ENCODE results near the gene LMF2.

DNA sequence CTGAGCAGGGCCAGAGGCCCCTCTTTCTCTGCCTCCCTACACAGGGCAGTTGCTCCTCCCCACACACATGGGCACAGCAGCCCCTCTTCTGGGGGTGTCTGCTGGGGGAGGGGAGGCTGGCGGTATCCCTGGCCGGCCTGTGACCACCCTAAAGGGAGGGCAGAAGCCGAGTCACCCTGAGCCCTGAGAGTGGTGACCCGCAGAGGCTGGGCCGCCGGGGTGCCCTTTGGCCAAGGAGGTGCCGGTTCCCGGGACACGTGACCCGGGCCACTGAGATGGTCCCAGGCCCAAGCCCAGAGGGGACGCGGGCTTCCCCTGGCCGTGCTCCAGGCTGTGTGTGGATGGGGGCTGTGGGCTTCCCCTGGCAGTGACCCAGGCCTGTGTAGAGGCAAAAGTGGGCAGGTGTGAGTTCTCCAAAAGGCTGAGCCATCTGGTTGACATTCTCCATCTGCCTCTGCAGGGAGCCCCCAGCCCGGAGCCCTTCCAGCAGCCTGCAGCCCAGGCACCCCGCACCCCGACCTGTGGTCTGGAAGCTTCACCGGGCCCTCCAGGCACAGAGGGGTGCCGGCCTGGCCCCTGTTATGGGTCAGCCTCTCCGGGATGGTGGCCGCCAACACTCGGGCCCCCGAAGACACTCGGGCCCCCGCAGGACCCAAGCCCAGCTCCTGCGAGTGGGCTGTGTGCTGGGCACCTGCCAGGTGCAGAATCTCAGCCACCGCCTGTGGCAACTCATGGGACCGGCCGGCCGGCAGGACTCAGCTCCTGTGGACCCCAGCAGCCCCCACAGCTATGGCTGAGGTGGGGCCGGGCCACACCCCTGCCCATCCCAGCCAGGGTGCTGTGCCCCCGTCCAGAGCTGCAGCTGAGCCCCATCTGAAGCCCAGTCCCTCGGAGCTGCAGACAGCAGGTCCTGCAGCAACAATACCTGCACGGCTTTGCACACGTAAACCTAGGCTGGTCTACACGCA, 25.1 kb downstream of the LMF2 start:
- TF ChIP-seq, protein P1, sequence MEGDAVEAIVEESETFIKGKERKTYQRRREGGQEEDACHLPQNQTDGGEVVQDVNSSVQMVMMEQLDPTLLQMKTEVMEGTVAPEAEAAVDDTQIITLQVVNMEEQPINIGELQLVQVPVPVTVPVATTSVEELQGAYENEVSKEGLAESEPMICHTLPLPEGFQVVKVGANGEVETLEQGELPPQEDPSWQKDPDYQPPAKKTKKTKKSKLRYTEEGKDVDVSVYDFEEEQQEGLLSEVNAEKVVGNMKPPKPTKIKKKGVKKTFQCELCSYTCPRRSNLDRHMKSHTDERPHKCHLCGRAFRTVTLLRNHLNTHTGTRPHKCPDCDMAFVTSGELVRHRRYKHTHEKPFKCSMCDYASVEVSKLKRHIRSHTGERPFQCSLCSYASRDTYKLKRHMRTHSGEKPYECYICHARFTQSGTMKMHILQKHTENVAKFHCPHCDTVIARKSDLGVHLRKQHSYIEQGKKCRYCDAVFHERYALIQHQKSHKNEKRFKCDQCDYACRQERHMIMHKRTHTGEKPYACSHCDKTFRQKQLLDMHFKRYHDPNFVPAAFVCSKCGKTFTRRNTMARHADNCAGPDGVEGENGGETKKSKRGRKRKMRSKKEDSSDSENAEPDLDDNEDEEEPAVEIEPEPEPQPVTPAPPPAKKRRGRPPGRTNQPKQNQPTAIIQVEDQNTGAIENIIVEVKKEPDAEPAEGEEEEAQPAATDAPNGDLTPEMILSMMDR (conservative IDR thresholded peaks at IDR 0.05; ENCODE audit: low read depth, low read length) = no peak
- TF ChIP-seq POLR2A (IDR thresholded peaks at IDR 0.05; ENCODE audit: low read depth, low read length) = no peak
- peak; percentile 32; the same call in 1 of the 2 replicates for TF ChIP-seq MAZ (IDR thresholded peaks at IDR 0.05; ENCODE audit: borderline replicate concordance, low read depth, low read length)
- no peak for TF ChIP-seq SMC3 (IDR thresholded peaks at IDR 0.05; ENCODE audit: low read depth, low read length)
- no peak for TF ChIP-seq CEBPB (IDR thresholded peaks at IDR 0.05; ENCODE audit: low read depth, low read length)

All from IMR-90 (cell line).